HG03045 (cell line): Measurements from ENCODE around the gene ADAMTS19.

ENCODE experiments used
- ATAC-seq: cut with Tn5 transposase; IDR thresholded peaks from one replicate; pipeline ENCODE4 v1.9.1; 2021; ENCODE audit warnings: mild to moderate bottlenecking, moderate library complexity; ENCODE audit not compliant: unreplicated experiment

The ADAMTS19 gene

GRCh38 chr5:129661366-129662035 lies 201.4 kb downstream of the ADAMTS19 start:
- no peak for ATAC-seq

DNA sequence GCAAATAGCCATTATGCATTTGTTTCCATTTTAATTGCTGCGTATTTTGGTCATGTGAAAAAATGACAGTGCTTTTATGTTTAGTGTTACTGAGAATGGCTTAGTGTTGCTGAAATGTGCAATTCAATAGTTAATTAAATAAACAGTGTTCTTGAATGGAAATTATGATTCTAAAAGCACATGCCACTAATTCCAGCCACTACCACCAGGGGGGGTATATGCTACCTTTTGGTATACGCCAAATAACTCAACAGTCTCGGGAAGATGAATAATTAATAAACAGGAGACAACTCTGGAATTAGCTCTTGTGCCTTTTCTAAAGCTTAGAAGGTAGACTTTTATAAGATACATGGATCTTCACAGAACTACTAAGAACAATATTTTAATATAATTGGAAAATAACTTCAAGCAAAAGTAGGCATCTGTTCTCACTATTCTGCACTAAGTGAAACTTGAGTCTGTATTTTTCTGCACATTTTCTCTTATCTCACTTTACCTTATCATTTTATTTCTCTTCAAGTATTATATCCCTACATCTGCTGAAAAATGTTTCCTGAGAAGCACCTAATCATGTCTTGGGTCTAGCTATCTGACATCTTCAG lies 204.3 kb downstream of the ADAMTS19 start:
- no peak for ATAC-seq

- ATAC-seq, result no peak
These were observed 210.9 kb downstream of the ADAMTS19 start for GRCh38 chr5:129670957-129671500.

- no peak for ATAC-seq
These were observed 211.9 kb downstream of the ADAMTS19 start for GRCh38 chr5:129672006-129672405.

DNA sequence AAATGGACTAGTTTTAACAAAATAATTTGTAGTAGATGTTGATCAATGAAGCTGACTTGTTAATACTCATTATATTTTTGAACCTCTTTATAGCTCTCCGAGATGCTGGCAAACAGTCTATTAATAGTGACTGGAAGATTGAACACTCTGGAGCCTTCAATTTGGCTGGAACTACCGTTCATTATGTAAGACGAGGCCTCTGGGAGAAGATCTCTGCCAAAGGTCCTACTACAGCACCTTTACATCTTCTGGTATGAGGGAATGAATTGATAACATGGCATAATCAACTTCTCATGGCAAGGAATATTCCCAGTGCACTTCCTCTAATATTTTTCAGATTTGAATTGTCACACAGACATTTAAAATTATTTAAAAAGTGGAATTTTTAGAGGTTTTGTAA lies 219.6 kb downstream of the ADAMTS19 start:
- ATAC-seq, result no peak

DNA sequence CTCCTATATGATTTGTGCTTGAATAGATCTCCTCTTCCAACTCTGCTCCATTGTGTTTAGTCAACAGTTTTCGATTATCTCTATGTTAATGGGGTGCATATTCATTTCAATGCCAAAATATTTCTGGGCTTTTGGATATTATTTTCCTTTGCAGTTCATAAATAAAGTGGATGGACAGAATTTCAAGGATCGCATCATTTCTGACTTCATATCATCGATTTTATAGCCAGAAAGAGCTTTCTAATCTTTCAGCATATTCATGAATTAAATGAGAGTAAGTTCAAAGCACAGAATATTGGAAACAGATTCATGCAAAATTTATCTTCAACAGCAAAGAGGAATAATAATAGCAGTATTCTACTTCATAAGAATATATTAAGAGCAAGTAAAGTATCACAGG lies 227.8 kb downstream of the ADAMTS19 start:
- ATAC-seq, result no peak

- no peak for ATAC-seq
These were observed 228.9 kb downstream of the ADAMTS19 start for GRCh38 chr5:129689045-129689444.

GRCh38 chr5:129691220-129691619 lies 231.1 kb downstream of the ADAMTS19 start:
- ATAC-seq, result no peak

DNA sequence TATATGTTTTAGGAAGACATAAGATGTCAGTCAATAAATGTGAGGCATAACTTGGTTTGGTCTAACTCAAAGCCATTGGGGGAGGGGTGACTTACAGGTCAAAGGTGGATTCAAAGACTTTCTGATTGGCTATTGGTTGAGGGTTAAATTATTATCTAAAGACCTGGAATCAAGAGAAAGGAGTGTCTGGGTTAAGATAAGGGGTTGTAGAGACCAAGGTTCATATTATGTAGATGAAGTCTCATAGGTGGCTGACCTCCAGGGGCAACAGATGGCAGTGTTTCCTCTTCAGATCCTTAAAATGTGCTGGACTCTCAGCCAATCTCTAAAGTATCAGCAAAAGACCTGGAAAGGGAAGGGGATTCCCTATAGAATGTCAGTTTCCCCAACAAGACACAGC lies 236.5 kb downstream of the ADAMTS19 start:
- no peak for ATAC-seq

DNA sequence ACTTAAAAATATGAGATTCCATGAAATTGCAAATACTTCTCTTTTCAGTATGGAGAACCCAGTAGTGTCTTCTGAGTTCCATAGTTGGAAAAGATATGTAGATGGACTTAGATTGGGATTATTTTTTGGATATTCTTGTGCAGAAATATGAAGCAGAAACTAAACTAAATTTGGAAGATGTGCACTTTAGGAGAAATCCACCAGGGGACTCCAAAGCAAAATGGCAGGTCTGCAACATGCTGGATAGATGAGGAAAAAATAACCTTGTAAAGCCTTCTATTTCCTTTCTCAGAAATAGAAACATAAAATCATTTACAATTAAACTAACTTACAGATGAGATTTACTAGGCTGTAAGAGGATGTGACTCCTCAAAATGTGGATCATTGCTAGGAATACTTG lies 238.6 kb downstream of the ADAMTS19 start:
- ATAC-seq, result no peak

DNA sequence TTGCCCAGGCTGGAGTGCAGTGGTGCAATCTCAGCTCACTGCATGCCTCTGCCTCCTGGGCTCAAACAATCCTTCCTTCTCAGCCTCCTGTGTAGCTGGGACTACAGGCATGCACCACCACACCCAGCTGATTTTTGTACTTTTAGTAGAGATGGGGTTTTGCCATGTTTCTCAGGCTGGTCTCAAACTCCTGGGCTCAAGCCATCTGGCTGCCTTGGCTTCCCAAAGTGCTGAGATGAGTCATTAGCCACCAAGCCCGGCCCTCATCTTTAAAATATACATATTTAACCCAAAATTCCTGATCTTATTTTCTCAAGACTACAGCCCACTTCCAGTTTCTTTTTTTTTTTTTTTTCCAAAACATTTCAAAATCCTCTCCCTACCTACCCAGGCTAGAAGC lies 256.1 kb downstream of the ADAMTS19 start:
- ATAC-seq, result no peak

DNA sequence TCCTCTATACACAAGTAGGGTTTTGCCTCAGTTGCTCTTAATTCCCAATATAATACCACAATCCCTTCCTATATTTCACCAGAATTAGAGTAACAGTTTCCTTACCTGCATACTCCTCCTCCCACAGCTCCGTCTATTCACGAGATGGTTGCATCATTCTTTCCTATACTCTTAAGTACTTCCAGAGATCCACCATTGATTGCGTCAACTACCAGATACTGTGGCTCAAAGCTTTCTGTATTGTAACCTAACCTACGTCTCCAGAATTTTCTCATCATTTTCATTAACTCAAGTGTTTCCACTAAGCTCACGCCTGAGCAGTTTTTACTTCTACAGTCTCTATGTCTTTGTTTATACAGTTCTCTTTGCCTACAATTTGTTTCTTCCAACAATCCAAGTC lies 256.6 kb downstream of the ADAMTS19 start:
- no peak for ATAC-seq

DNA sequence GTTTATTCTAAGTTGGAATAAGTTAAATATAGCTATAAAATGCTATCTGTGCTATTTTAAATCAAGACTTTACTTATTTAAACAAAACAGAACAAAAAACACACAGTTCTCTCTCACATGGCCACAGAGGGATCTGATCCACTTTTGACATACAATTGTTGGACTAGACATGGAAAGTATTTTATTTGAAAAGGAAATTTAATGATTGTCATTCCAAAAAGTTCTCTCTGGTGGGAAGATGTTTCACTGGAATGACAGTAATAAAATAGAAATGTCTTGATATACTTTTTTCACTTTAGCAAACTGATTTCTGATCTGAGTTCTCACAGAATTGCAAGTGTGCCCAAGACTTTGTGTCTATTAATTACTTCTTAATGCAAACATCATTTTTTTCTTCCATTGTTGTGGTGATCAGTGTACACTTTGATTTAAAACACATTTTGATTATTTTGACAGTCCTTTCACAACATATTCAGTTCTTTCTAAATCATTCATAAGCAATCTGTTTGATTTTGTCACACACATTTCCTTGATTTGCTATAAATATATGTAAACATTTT lies 257.7 kb downstream of the ADAMTS19 start:
- ATAC-seq, result no peak

GRCh38 chr5:129718471-129719090 lies 258.5 kb downstream of the ADAMTS19 start:
- ATAC-seq, result no peak

DNA sequence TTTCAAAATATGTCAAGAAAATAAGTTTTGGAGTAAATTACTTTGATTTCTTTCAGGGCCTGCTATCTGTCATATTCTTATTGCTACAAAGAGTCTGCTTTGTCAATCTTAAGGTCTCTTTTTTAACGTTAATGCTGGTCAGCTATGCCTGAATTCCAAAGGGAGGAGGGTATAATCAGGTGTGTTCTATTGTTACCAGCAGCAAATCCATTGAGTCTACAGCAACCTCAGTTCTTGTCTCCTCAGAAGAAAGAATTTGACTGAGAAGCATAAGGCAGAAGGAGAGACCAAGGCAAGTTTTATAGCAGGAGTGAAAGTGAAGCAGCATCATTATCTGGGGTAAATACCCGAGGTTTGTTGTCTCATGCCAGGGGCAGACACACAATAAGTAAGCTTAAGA lies 264.1 kb downstream of the ADAMTS19 start:
- no peak for ATAC-seq

DNA sequence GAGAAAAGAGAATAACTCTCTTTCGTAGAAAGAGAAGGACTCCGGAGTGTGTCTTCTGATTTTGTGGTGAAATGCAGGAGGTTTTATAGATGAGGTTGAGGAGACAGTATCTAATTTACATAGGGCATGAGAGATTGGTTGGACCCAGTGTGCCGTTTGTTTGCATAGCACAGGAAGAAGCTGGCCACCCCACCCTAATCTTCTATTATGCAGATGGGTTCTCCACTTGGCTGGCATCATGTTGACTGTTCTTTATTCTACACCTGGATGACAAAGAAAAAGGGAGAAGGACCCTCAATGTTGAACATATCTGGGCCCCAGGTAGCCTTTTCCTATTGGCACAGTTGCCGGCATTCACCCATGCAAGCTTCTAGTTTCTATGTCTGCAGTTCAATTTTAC lies 264.5 kb downstream of the ADAMTS19 start:
- ATAC-seq, result no peak

GRCh38 chr5:129739773-129740172 lies 279.7 kb downstream of the ADAMTS19 start:
- ATAC-seq, result no peak

GRCh38 chr5:129743541-129744187 lies 283.6 kb downstream of the ADAMTS19 start:
- ATAC-seq, result no peak

DNA sequence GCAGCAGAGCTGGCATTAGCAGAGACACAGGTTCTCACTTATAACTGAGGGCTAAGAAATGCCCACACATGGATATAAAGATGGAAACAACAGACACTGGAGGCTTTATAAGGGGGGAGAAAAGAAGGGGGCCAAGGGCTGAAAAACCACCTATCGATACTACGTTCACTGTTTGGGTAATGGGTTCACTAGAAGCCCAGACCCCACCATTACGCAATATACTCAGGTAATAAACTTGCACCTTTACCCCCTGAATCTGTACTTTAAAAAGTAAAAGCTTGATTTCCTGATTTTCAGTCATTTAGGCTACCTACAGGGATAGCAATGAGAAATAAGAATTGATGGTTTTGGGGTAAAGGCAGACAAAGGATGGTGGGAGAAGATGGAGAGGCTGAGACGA lies 285.9 kb downstream of the ADAMTS19 start:
- ATAC-seq, result no peak

- ATAC-seq, result no peak
These were observed 286.8 kb downstream of the ADAMTS19 start for GRCh38 chr5:129746876-129747275.
